Muscle of arm (tissue), 14 donors: Measurements from ENCODE around the gene KRTAP9-9. TPM values are rescaled to one million over a fixed set of nuclear protein-coding genes. Genes with fewer than 3 reads are reported as not detected.
A peak's percentile ranks its signal among the peaks of the same experiment; 100 is the strongest.
"Not testable (repeated sequence)": the region's sequence is repeated elsewhere in the genome, so short reads cannot be mapped to it uniquely, and the experiment has no call there.

ENCODE experiments used
- DNase-seq: peaks from one replicate; pipeline ENCODE4 v3.0.0-alpha.2; 2013
- long read RNA-seq, 11 donors: transcript quantifications; one replicate each; lab custom pipeline, GENCODE V29; 2026
- polyA plus RNA-seq, 12 donors: library from polyadenylated mRNA; unstranded; fragments of 120-200 nt; gene quantifications; one replicate each; pipeline ENCODE4 v1.2.1, GENCODE V29; 2013; ENCODE audit not compliant: insufficient read length in 12 of 12

KRTAP9-9 gene
- not detected for polyA plus RNA-seq
- long read RNA-seq, donor 1 = 0 reads
- long read RNA-seq, donor 2 = 0 reads
- long read RNA-seq, donor 3 = 0 reads
- long read RNA-seq, donor 4 = 0 reads
- long read RNA-seq, donor 5 = 0 reads
- long read RNA-seq, donor 6 = 0 reads
- long read RNA-seq, donor 7 = 0 reads
- long read RNA-seq, donor 8 = 0 reads
- long read RNA-seq, donor 9 = 0 reads
- long read RNA-seq, donor 10 = 0 reads
- long read RNA-seq, donor 11 = 0 reads

DNA sequence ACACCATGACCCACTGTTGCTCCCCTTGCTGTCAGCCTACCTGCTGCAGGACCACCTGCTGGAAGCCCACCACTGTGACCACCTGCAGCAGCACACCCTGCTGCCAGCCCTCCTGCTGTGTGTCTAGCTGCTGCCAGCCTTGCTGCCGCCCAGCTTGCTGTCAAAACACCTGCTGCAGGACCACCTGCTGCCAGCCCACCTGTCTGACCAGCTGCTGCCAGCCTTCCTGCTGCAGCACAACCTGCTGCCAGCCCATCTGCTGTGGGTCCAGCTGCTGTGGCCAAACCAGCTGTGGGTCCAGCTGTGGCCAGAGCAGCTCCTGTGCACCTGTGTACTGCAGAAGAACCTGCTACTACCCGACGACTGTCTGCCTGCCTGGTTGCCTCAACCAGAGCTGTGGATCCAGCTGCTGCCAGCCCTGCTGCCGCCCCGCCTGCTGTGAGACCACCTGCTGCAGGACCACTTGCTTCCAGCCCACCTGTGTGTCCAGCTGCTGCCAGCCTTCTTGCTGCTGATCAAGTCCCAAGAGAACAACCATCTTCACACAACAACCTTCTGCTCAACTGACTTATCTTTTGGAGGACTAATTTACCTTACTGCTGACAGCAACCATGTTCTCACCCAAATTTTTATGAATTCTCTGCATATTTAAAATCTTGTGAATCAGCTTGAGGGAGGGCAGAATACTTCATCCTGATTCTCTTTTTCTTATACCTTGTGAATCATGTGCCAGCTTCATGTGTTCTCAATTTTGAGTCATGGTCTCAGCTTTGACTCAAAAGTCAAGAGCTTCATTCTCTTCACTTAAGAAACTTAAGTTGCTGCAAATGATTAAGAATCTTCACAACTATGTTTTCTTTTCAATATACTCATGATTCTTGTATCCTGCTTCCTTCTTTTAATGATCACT is at the start of gene KRTAP9-9:
TSS of gene KRTAP9-9 (plus strand) at position 4 of the 910 bp plus-strand sequence.
- not testable (repeated sequence) for DNase-seq

DNA sequence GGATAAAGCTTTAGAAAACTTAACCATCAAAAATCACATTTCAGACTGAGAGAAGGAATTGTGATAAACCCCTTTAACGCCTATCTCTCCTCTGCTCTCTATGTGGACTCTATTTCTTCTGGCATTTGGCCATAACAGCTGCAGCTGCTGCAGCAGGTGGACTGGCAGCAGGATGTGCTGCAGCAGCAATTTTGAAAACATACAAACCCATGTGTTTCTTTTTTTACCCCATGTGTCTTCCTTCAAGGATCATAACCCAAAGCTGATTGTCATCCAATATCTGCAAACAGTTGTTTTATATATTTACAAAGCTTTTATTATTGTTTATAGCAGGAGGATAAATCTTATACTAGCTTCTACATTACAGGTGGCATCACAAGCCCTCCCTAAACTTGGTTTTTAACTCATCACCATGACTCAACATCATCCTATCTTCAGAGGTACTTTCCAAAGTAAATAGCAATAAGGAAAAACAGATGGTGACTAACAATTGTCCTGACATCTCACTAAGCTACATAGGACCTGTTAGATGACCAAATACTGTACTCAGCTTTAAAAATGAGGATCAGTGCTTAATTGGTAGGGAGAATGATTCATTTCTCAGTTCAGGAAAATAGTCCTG is 43.2 kb upstream of the KRTAP9-9 start:
- peak; percentile 1 for DNase-seq

DNA sequence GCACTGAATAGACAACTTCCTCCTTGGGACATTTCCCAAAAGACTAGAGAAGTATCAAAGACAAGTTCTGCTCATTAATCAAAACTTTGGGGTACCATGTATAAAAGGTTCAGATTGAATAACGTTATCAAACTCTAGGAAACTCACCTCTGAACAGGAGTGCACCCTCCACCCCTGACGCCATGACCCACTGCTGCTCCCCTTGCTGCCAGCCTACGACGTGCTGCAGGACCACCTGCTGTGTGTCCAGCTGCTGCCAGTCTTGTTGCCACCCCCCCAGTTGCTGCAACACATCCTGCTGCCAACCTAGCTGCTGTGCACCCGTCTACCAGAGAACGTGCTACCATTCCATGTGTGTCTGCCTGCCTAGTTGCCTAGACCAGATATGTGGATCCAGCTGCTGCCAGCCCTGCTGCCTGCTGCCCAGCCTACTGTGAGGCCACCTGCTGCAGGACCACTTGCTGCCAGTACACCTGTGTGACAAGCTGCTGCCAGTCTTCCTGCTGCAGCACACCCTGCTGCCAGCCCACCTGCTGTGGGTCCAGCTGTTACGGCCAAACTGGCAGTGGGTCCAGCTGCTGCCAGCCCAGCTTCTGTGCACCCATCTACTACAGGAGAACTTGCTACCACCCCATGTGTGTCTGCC is 42.5 kb upstream of the KRTAP9-9 start:
- peak; percentile 1 for DNase-seq

DNA sequence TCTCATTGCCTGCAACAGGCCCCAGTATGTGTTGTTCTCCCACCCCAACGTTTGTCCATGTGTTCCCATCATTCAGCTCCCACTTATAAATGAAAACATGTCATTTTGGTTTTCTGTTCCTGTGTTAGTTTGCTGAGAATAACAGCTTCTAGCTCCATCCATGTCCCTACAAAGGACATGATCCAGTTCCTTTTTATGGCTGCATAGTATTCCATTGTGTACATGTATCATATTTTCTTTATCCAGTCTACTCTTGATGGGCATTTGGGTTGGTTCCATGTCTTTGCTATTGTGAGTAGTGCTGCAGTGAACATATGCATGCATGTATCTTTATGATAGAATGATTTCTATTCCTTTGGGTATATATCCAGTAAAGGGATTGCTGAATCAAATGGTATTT is 39.5 kb upstream of the KRTAP9-9 start:
- DNase-seq = no peak

DNA sequence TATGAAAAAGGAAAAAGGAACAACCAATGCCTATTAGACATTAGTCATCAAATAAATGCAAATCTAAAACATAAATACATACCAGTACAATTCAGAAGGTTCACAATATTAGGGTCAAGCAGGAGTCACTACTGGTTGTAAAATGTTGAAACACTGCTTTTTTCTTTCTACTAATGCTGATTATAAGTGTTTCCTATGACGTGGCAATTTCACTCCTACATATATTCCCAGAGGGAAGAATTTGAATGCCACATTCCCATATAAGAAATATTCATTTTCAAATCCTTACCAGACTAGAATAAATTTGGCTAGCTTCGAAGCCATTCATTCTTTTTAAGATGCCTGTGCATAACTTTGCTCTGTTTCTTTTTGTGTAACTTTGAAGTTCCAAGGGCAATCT is 31.4 kb upstream of the KRTAP9-9 start:
- DNase-seq = no peak

DNA sequence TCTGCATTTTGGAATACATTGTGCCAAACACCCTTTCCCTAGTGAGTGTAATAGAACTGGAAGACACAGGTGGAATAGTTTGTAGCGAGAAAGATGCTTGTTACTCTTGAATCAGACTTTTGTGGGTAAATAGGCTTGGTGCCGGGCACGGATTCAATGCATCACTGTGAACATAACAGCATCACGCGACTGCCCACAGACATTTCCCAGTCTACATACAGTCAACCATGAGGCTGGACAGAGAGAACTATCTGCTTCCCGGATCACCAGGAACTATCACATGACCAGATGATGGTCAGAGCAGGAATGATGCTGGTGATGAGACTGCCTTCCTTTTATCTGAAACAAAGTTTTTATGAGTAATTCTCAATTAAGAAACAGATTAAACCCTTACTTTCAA is 29.1 kb upstream of the KRTAP9-9 start:
- DNase-seq = no peak

DNA sequence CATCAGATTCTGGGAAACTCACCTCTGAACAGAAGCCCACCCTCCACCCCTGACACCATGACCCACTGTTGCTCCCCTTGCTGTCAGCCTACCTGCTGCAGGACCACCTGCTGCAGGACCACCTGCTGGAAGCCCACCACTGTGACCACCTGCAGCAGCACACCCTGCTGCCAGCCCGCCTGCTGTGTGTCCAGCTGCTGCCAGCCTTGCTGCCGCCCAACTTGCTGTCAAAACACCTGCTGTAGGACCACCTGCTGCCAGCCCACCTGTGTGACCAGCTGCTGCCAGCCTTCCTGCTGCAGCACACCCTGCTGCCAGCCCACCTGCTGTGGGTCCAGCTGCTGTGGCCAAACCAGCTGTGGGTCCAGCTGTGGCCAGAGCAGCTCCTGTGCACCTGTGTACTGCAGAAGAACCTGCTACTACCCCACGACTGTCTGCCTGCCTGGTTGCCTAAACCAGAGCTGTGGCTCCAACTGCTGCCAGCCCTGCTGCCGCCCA is 28.5 kb upstream of the KRTAP9-9 start, which contains the start of gene KRTAP9-2:
TSS of gene KRTAP9-2 (plus strand) at position 51 of the 498 bp plus-strand sequence. CDS start at position 58, 7 bp downstream.
- not testable (repeated sequence) for DNase-seq

DNA sequence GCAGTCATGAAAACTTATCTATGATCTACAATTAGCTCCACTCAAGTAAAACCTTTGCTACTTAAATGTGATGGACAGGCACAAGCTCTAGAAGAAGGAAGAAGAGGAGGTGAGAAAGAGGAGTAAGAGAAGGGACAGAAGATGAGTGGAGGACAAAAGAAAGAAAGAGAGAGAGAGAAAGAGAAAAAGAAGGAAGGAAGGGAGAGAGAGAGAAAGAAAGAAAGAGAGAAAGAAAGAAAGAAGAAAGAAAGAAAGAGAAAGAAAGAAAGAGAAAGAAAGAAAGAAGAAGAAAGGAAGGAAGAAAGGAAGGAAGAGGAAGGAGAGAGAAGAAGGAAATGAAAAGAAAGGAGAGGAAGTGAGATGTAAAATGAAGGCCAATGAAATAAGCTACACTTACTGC is 25.1 kb upstream of the KRTAP9-9 start:
- DNase-seq = no peak

DNA sequence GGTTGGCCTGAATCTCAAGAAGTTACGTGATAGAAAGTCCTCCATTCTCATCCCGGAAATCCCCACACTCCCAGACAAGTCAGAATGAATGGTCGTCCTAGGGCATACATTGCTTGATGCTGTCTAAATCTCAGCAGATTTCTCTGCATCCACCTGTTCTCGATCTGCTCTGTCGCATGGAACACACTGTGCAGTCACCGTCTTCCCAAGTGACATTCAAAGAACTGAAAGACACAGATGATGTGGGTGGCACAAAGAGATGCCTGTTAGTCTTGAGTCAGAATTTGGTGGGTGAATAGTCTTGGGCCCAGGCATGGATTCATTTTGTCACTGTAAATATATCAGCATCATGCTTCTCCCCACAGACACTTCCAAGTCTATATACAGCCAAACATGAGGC is 23.5 kb upstream of the KRTAP9-9 start:
- no peak for DNase-seq

DNA sequence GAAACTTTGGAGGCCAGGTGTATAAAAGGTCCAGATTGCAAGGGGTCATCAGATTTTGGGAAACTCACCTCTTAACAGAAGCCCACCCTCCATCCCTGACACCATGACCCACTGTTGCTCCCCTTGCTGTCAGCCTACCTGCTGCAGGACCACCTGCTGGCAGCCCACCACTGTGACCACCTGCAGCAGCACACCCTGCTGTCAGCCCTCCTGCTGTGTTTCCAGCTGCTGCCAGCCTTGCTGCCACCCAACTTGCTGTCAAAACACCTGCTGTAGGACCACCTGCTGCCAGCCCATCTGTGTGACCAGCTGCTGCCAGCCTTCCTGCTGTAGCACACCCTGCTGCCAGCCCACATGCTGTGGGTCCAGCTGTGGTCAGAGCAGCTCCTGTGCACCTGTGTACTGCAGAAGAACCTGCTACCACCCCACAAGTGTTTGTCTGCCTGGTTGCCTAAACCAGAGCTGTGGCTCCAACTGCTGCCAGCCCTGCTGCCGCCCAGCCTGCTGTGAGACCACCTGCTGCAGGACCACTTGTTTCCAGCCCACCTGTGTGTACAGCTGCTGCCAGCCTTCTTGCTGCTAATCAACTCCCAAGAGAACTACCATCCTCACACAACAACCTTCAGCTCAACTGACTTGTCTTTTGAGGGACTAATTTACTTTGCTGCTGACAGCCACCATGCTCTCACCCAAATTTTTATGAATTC is 22.6 kb upstream of the KRTAP9-9 start, which contains the start of gene KRTAP9-3:
TSS of gene KRTAP9-3 (plus strand) at position 51 of the 707 bp plus-strand sequence. CDS start at position 104, 53 bp downstream.
- DNase-seq = not testable (repeated sequence)

DNA sequence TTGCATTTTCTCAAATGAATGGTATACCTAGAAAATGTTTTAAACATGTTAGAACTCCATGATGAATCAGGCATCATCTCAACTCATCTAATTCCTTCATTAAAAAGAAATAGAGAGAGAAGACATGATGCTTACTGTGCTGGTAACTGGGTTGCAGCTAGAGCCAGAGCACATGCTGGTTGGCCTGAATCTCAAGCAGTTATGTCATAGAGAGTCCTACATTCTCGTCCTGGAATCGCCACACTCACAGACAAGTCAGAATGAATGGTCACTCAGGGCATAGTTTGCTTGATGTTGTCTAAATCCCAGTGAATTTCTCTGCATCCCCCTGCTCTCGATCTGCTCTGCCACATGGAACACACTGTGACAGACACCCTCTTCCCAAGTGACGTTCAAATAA is 18.1 kb upstream of the KRTAP9-9 start:
- not testable (repeated sequence) for DNase-seq

DNA sequence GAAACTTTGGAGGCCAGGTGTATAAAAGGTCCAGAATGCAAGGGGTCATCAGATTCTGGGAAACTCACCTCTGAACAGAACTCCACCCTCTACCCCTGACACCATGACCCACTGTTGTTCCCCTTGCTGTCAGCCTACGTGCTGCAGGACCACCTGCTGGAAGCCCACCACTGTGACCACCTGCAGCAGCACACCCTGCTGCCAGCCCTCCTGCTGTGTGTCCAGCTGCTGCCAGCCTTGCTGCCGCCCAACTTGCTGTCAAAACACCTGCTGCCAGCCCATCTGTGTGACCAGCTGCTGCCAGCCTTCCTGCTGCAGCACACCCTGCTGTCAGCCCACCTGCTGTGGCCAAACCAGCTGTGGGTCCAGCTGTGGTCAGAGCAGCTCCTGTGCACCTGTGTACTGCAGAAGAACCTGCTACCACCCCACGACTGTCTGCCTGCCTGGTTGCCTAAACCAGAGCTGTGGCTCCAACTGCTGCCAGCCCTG is 17.2 kb upstream of the KRTAP9-9 start, which contains the start of gene KRTAP9-8:
TSS of gene KRTAP9-8 (plus strand) at position 51 of the 489 bp plus-strand sequence. CDS start at position 104, 53 bp downstream.
- not testable (repeated sequence) for DNase-seq

DNA sequence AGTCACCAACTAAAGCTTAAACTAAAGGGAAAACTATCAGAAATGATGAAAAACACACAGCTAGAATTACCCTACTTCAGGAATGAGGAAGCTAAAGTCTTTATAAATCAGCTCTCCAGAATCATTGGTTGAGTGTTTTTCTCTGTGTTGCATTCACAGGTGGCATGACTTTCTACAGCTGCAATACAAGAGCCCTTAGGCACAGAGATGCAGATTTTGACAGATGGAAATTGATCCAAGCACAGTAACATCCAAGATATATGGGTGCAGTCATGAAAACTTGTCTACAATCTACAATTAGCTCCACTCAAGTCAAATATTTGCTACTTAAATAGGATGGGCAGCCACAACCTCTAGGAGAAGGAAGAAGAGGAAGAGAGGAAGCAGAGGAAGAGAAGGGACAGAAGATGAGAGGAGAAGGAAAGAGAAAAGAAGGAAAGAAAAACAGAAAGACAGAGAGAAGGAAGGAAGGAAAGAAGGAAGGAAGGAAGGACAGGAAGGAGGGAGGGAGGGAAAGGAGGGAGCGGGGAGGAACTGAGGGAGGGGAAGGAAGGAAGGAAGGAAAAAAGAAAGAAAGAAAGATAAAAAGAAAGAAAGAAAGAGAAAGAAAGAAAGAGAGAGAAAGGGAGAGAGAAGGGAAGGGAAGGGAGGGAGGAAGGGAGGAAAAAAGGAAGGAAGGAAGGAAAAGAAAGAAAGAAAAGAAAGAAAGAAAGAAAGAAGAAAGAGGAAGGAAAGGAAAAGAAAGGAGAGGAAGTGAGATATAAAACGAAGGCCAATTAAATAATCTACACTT is 8.0 kb upstream of the KRTAP9-9 start:
- not testable (repeated sequence) for DNase-seq

DNA sequence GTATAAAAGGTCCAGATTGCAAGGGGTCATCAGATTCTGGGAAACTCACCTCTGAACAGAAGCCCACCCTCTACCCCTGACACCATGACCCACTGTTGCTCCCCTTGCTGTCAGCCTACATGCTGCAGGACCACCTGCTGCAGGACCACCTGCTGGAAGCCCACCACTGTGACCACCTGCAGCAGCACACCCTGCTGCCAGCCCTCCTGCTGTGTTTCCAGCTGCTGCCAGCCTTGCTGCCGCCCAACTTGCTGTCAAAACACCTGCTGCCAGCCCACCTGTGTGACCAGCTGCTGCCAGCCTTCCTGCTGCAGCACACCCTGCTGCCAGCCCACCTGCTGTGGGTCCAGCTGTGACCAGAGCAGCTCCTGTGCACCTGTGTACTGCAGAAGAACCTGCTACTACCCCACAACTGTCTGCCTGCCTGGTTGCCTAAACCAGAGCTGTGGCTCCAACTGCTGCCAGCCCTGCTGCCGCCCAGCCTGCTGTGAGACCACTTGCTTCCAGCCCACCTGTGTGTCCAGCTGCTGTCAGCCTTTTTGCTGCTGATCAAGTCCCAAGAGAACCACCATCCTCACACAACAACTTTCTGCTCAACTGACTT is 5.4 kb upstream of the KRTAP9-9 start, which contains the start of gene KRTAP9-4:
TSS of gene KRTAP9-4 (plus strand) at position 51 of the 604 bp plus-strand sequence. CDS start at position 85, 34 bp downstream.
- not testable (repeated sequence) for DNase-seq

DNA sequence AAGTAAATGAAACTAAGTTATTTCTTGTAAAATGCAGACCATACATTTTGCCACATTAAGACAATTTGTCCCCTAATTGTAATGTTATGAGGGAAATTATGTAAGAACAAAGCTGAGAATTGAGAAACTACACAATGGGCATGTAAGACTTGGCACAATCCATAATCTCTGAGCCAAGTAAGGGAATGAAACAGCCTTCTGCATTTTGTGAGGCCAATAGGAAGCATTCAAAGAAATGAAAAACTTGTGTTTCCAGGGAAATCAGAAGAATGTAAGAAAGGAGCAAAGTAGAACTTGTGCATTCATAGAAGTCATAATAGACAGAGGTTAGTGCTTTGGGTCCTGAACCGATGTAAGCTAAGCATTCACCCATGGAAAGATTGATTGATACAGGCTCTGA is 3.9 kb upstream of the KRTAP9-9 start:
- no peak for DNase-seq

DNA sequence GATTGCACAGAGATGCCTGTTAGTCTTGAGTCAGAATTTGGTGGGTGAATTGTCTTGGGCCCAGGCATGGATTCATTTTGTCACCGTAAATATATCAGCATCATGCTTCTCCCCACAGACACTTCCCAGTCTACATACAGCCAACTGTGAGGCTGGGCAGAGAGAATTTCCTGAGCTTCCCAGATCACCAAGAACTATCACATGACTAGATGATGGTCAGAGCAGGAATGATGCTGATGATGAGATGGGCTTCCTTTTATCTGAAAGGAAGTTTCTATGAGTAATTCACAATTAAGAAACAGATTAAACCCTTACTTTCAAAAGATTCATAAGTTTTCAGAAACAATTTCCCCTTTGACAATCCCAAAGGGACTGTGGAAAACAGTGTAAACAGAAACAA is 323 bp upstream of the KRTAP9-9 start:
- no peak for DNase-seq

DNA sequence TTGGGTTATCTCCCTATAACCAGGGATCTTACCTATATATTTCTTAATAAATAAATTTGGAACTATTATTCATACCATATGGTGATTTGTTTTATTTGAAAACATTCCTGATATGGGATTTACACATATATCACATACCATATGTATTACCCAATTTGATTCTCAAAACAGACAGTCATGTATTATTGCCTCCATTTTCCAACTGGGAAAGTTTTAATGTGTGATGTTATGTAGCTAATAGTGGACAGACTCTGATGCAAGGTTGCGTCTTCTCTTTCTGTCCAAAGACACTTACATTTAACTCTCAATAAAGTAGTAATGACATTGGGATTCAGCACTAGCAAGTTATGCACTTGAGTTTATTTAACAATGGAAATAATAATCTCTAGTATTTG is 1.1 kb downstream of the KRTAP9-9 start:
- DNase-seq = no peak

DNA sequence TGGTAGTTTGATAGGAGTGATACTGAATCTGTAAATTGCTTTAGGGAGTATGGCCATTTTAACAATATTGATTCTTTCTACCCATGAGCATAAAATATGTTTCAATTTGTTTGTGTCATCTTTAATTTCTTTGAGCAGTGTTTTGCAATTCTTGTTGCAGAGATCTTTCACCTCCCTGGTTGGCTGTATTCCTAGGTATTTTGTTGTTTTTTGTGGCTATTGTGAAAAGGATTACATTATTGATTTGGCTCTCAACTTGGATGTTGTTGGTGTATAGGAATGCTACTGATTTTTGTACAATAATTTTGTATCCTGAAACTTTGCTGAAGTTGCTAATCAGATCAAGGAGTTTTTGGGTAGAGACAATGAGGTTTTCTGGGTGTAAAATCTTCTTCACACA is 3.2 kb downstream of the KRTAP9-9 start:
- DNase-seq = no peak

DNA sequence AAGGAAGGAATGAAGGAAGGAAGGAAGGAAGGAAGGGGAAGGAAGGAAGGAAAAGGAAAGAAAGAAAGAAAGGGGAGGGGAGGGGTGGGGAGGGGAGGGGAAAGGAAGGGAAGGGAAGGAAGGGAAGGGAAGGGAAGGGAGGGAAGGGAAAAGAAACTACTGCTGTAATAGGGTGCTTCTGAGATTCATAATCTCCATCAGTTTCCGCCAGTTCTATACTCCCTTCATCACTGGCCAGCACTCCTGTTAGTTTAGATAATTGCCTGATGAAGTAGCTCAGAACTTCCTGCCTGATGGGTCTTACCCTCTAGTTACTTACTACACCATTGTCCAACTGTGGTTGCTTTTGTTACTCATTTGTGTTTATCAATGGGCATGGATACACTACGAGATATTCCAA is 8.0 kb downstream of the KRTAP9-9 start:
- no peak for DNase-seq
